Tibial artery (tissue), 4 donors: ENCODE data around the gene CAMK2B.

Source experiments
- DNase-seq, 2 donors: peaks; one replicate each; pipeline ENCODE4 v3.0.0-alpha.2; 2019
- H3K27ac ChIP-seq, 2 donors: fragments of 200-600 bp; sonication (generic) in 1 of 2; 1 replicate in 1 of 2; 2 replicates in 1 of 2; pipeline ENCODE4 v1.5.1; 2018 to 2019; ENCODE audit warnings: mild to moderate bottlenecking in 1 of 2
- H3K27me3 ChIP-seq, 2 donors: fragments of 200-600 bp; sonication (generic) in 1 of 2; one replicate each; pipeline versions ENCODE4 v1.5.1 to v1.6.0; 2016 to 2019
- H3K36me3 ChIP-seq, 3 donors: fragments of 200-600 bp; sonication (generic) in 2 of 3; one replicate each; pipeline ENCODE4 v1.5.1; 2016 to 2019; ENCODE audit warnings: mild to moderate bottlenecking in 2 of 3
- H3K4me1 ChIP-seq, 4 donors: fragments of 200-600 bp; sonication (generic) in 2 of 4; 1 replicate in 3 of 4; 2 replicates in 1 of 4; pipeline ENCODE4 v1.5.1; 2016 to 2019
- H3K4me3 ChIP-seq, 2 donors: fragments of 200-600 bp; sonication (generic) in 1 of 2; 1 replicate in 1 of 2; 2 replicates in 1 of 2; pipeline ENCODE4 v1.5.1; 2018 to 2019; ENCODE audit warnings: mild to moderate bottlenecking in 2 of 2
- H3K9me3 ChIP-seq, 3 donors: fragments of 200-600 bp; sonication (generic) in 1 of 3; one replicate each; pipeline ENCODE4 v1.5.1; 2016 to 2019
- CTCF ChIP-seq, 2 experiments: fragments of 200-600 bp in 1 of 2; fragments of 450-650 bp in 1 of 2; IDR thresholded peaks; one replicate each; pipeline ENCODE4 v1.5.1; 2017 to 2019; ENCODE audit warnings: antibody characterized with exemption in 2 of 2, mild to moderate bottlenecking in 1 of 2, moderate library complexity in 1 of 2
- intact Hi-C: fragments of 100-400 bp; cut with DNase I; formaldehyde crosslinking; loops from one replicate; pipeline ENCODE4 v1.15.0; 2023; ENCODE audit warnings: low total_unique reads

CAMK2B gene

GRCh38 chr7:44195889-44196288 is 129.5 kb downstream of the CAMK2B start:
- Histone ChIP-seq H3K4me1 (no peaks in the 10 kb centered on the region), H3K27me3 (peaks cover 0 to 15% of the 10 kb centered on the region in 2 donors), H3K4me3 (no peak overlapping the region), H3K9me3 (no peaks in the 10 kb centered on the region), H3K27ac (no peak overlapping the region), H3K36me3 (no peaks in the 10 kb centered on the region)
- intact Hi-C loops = loop anchor here (5.0 kb wide), 1 partner anchor 124 kb away; no protein-coding TSS in a partner anchor
- no peak for TF ChIP-seq CTCF (IDR thresholded peaks at IDR 0.05)
- DNase-seq = no peak

DNA sequence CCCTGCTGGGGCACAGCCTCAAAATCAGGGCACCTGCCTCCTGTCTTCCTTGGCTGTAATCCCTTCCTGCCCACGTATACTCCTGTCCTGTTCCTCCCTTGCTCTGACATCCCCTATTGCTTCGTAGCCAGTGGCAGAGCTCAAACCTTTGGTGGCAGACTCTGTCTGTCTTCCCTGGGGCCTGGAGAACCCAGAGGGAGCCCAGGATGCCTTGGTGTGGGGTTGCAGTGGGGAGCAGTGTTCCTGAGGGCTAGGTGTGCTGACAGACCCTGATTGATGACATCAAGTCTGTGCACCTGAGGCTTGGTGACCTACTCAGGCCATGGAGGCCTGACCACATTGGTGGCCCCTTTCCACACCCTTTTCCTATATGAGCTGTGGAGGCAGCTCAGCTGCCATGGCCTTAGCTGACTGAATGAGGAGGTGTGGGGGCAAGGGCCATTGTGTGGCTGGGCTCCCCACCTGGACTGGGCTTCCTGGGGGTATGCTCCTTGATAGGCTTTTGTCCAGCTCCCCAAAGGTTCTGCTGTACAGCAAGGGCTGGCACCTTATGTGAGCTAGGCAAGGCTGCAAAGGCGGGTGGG is 130.7 kb downstream of the CAMK2B start:
- no peak for DNase-seq
- peaks cover 0 to 20% of the 10 kb centered on the region in 2 donors for H3K27me3 ChIP-seq
- H3K4me3 ChIP-seq = no peak overlapping the region
- no peaks in the 10 kb centered on the region for H3K36me3 ChIP-seq
- no peaks in the 10 kb centered on the region for H3K9me3 ChIP-seq
- TF ChIP-seq CTCF (IDR thresholded peaks at IDR 0.05) = no peak
- H3K4me1 ChIP-seq = no peaks in the 10 kb centered on the region
- no peak overlapping the region for H3K27ac ChIP-seq
- intact Hi-C loops = loop anchor here (5.0 kb wide), 1 partner anchor 122 kb away; no protein-coding TSS in a partner anchor

DNA sequence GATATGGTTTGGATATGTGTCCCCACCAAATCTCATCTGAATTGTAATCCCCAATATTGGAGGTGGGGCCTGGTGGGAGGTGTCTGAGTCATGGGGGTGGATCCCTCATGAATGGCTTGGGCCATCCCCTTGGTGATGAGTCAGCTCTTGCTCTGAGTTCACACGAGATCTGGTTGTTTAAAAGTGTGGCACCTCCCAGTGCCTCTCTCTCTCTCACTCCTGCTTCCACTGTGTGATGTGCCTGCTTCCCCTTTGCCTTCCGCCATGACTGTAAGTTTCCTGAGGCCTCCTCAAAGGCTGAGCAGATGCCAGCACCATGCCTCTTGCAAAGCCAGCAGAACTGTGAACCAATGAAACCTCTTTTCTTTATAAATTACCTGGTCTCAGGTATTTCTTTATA is 131.3 kb downstream of the CAMK2B start:
- Histone ChIP-seq H3K27ac (no peak overlapping the region), H3K4me3 (no peak overlapping the region), H3K4me1 (no peaks in the 10 kb centered on the region), H3K9me3 (no peaks in the 10 kb centered on the region), H3K36me3 (no peaks in the 10 kb centered on the region), H3K27me3 (peaks cover 0 to 24% of the 10 kb centered on the region in 2 donors)
- TF ChIP-seq CTCF (IDR thresholded peaks at IDR 0.05) = no peak
- intact Hi-C loops = no loop called here
- DNase-seq = no peak

- no peaks in the 10 kb centered on the region for H3K36me3 ChIP-seq
- no peaks in the 10 kb centered on the region for H3K4me1 ChIP-seq
- H3K27ac ChIP-seq = no peak overlapping the region
- intact Hi-C loops = no loop called here
- H3K4me3 ChIP-seq = no peak overlapping the region
- no peaks in the 10 kb centered on the region for H3K9me3 ChIP-seq
- peaks cover 0 to 28% of the 10 kb centered on the region in 2 donors for H3K27me3 ChIP-seq
- no peak for DNase-seq
- no peak for TF ChIP-seq CTCF (IDR thresholded peaks at IDR 0.05)
Observed at GRCh38 chr7:44193011-44193802, 132.2 kb downstream of the CAMK2B start.

DNA sequence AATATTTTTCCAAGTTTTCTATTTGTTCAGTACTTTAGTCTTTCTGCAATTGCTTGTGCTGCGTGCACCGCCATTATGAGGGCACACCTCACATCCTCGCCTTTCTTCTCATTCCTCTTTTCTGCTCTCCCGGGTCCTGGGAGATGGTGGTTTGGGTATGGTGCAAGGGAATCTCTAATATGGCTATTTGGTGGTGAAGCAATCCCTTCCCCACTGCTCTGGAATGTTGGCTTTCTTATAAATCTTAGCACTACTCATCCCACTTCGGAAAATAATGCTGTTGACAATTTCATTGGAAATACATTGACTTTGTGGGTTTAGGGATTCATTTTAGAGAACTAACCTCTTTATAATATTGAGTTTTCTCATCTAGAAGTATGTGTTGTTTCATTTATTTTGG is 134.2 kb downstream of the CAMK2B start:
- Histone ChIP-seq H3K27ac (no peak overlapping the region), H3K4me3 (no peak overlapping the region), H3K36me3 (no peaks in the 10 kb centered on the region), H3K4me1 (no peaks in the 10 kb centered on the region), H3K9me3 (no peaks in the 10 kb centered on the region), H3K27me3 (peaks cover 0 to 28% of the 10 kb centered on the region in 2 donors)
- intact Hi-C loops = no loop called here
- DNase-seq = no peak
- no peak for TF ChIP-seq CTCF (IDR thresholded peaks at IDR 0.05)
